Endodermal cell (in vitro differentiated cells): ENCODE data around the gene ARNT2. TPM values are rescaled to one million over a fixed set of nuclear protein-coding genes. Genes with fewer than 3 reads are reported as not detected.

Source experiments
- DNase-seq: peaks from one replicate; pipeline ENCODE4 v3.0.0-alpha.2; 2017
- H3K27ac ChIP-seq: 2 replicates; pipeline ENCODE4 v1.5.1; 2013; ENCODE audit warnings: mild to moderate bottlenecking, low read depth, low read length, moderate library complexity
- H3K27me3 ChIP-seq: 2 replicates; pipeline ENCODE4 v1.6.1; 2013; ENCODE audit warnings: mild to moderate bottlenecking, low read length, moderate library complexity; ENCODE audit not compliant: insufficient read depth, control insufficient read depth, poor library complexity, severe bottlenecking
- H3K36me3 ChIP-seq: 2 replicates; pipeline ENCODE4 v1.7.0; 2013; ENCODE audit warnings: mild to moderate bottlenecking, low read length, moderate library complexity; ENCODE audit not compliant: control insufficient read depth, insufficient read depth
- H3K4me1 ChIP-seq: one replicate; pipeline ENCODE4 v1.7.0; 2013; ENCODE audit warnings: low read length; ENCODE audit not compliant: control insufficient read depth, insufficient read depth
- H3K4me3 ChIP-seq: 2 replicates; pipeline ENCODE4 v1.5.1; 2013; ENCODE audit warnings: mild to moderate bottlenecking, low read length, moderate library complexity
- H3K9ac ChIP-seq: 2 replicates; pipeline ENCODE4 v1.6.1; 2013; ENCODE audit warnings: mild to moderate bottlenecking, low read length, moderate library complexity; ENCODE audit not compliant: poor library complexity, severe bottlenecking; ENCODE audit errors: extremely low read depth
- H3K9me3 ChIP-seq: 2 replicates; pipeline ENCODE4 v1.6.1; 2013; ENCODE audit warnings: mild to moderate bottlenecking, low read length, moderate library complexity; ENCODE audit not compliant: control insufficient read depth
- H3K27ac Mint-ChIP-seq: 2 replicates; pipeline ENCODE4 v1.8.0; 2020; ENCODE audit warnings: mixed read lengths
- H3K27me3 Mint-ChIP-seq: 2 replicates; pipeline ENCODE4 v1.8.0; 2021; ENCODE audit warnings: mild to moderate bottlenecking, mixed read lengths; ENCODE audit not compliant: insufficient read depth
- H3K36me3 Mint-ChIP-seq: 2 replicates; pipeline ENCODE4 v1.8.0; 2020; ENCODE audit warnings: low read depth, mixed read lengths
- H3K4me1 Mint-ChIP-seq: 2 replicates; pipeline ENCODE4 v1.8.0; 2020; ENCODE audit warnings: mixed read lengths
- H3K4me3 Mint-ChIP-seq: 2 replicates; pipeline ENCODE4 v1.8.0; 2020; ENCODE audit warnings: mild to moderate bottlenecking, moderate library complexity, mixed read lengths
- H3K9me3 Mint-ChIP-seq: 2 replicates; pipeline ENCODE4 v1.8.0; 2020; ENCODE audit warnings: mild to moderate bottlenecking, mixed read lengths
- CTCF ChIP-seq: fragments of 200-600 bp; sonication (generic); conservative IDR thresholded peaks from 2 replicates; pipeline ENCODE4 v1.5.0; 2021; ENCODE audit warnings: antibody characterized with exemption, mild to moderate bottlenecking
- WGBS, 2 experiments: methylation state at CpG; one replicate each; pipeline versions ENCODE4 v1.1.5 to v1.1.7; 2013; ENCODE audit warnings: missing lambda C conversion rate in 2 of 2, mixed read lengths in 1 of 2; ENCODE audit not compliant: insufficient coverage in 1 of 2, insufficient read length in 1 of 2; 5-methylcytosine and 5-hydroxymethylcytosine counted together
- total RNA-seq, 2 donors: library from RNA; stranded (reverse); fragmentation: NEBNext Ultra II Directional in 1 of 2; extraction: Animal tissue kit (Norgen Biotek cat#: 25700) in 1 of 2; gene quantifications; 2 replicates in 1 of 2; 3 replicates in 1 of 2; pipeline ENCODE4 v1.2.1, GENCODE V29; 2021

Gene ARNT2
- total RNA-seq, 2 donors from 2014 or later: 8.0 to 15.9 TPM

GRCh38 chr15:80439140-80439539, 35.0 kb downstream of the ARNT2 start:
- Mint-ChIP-seq H3K4me1 (peaks cover 11% of the 10 kb centered on the region), H3K27me3 (no peaks in the 10 kb centered on the region), H3K4me3 (no peak overlapping the region), H3K9me3 (no peaks in the 10 kb centered on the region), H3K27ac (no peak overlapping the region), H3K36me3 (no peaks in the 10 kb centered on the region)
- TF ChIP-seq CTCF: no peak
- Histone ChIP-seq H3K36me3 (no peaks in the 10 kb centered on the region), H3K4me3 (no peak overlapping the region), H3K4me1 (no peaks in the 10 kb centered on the region), H3K27me3 (no peaks in the 10 kb centered on the region), H3K27ac (no peak overlapping the region), H3K9ac (no peak overlapping the region), H3K9me3 (no peaks in the 10 kb centered on the region)
- DNase-seq: no peak
- WGBS, 2 experiments: 71 to 100% methylated on average over 2 to 3 of the region's 3 CpGs

DNA sequence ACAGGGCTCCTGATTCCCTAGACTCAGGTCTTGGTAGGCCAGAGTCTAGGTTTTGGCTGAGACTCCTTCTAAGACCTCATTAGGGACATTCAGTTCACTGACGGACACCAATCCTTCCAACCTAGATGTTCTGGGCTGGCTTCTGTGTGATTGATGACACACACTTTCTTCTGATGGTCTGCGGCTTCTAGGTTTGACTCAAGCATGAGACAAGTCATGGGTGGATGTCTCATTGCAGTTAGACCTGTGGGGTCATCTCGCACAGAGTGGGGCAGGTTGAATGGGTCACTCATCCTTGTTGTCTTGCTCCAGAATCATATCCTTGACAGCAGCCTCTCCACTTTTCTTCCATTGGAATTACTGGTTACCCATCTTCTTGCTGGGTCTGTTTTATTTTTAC, 35.8 kb downstream of the ARNT2 start:
- Histone ChIP-seq H3K9me3 (no peaks in the 10 kb centered on the region), H3K4me1 (no peaks in the 10 kb centered on the region), H3K27me3 (no peaks in the 10 kb centered on the region), H3K9ac (no peak overlapping the region), H3K4me3 (no peak overlapping the region), H3K27ac (no peak overlapping the region), H3K36me3 (no peaks in the 10 kb centered on the region)
- no peaks in the 10 kb centered on the region for H3K9me3 Mint-ChIP-seq
- no peak overlapping the region for H3K27ac Mint-ChIP-seq
- DNase-seq: no peak
- 93 to 100% methylated on average over 3 of the region's 3 CpGs for WGBS, 2 experiments
- H3K4me3 Mint-ChIP-seq: no peak overlapping the region
- no peaks in the 10 kb centered on the region for H3K27me3 Mint-ChIP-seq
- H3K36me3 Mint-ChIP-seq: no peaks in the 10 kb centered on the region
- no peak for TF ChIP-seq CTCF
- peaks cover 11% of the 10 kb centered on the region for H3K4me1 Mint-ChIP-seq

DNA sequence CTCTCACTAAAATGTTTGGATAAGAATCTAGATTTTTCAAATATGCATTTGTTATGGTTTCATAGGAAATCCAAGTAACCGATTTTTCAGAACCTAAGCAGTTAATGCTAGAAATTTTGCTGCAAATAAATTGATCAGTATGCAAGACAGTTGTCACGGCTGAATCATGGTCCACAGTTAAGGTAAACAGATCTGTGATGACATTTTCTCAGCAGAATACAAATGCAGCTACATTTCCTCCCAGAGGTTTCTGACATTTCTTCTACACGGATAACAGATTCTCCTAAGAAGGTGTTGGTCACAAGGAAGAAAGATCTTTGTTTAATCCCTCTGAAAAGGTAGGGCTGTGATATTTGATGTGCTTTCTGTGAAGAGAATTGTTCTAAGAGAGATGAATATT, 36.9 kb downstream of the ARNT2 start:
- Mint-ChIP-seq H3K27ac (no peak overlapping the region), H3K9me3 (no peaks in the 10 kb centered on the region), H3K27me3 (no peaks in the 10 kb centered on the region), H3K4me3 (no peak overlapping the region), H3K4me1 (peaks cover 11% of the 10 kb centered on the region), H3K36me3 (no peaks in the 10 kb centered on the region)
- H3K36me3 ChIP-seq: no peaks in the 10 kb centered on the region
- 88 to 92% methylated on average over 2 to 3 of the region's 3 CpGs for WGBS, 2 experiments
- no peak overlapping the region for H3K4me3 ChIP-seq
- H3K9ac ChIP-seq: no peak overlapping the region
- H3K9me3 ChIP-seq: no peaks in the 10 kb centered on the region
- H3K27me3 ChIP-seq: no peaks in the 10 kb centered on the region
- TF ChIP-seq CTCF: no peak
- H3K4me1 ChIP-seq: no peaks in the 10 kb centered on the region
- no peak overlapping the region for H3K27ac ChIP-seq
- no peak for DNase-seq
